Astrocyte of the hippocampus (primary cell): Measurements from ENCODE around the gene ZNF844.
"Not testable (repeated sequence)": the region's sequence is repeated elsewhere in the genome, so short reads cannot be mapped to it uniquely, and the experiment has no call there.

Experiments
- DNase-seq: peaks from one replicate; pipeline ENCODE4 v3.0.0; 2011; ENCODE audit warnings: low read depth, low spot score

Gene ZNF844

GRCh38 chr19:12092065-12092867 is 27.7 kb downstream of the ZNF844 start:
- DNase-seq, result peak; percentile 95

- DNase-seq, result peak; percentile 23
These were observed 28.4 kb downstream of the ZNF844 start for GRCh38 chr19:12092956-12093355.

- no peak for DNase-seq
These were observed 29.2 kb downstream of the ZNF844 start for GRCh38 chr19:12093777-12094176.

GRCh38 chr19:12095111-12095790 is 30.7 kb downstream of the ZNF844 start:
- no peak for DNase-seq

GRCh38 chr19:12098040-12098439 is 33.5 kb downstream of the ZNF844 start:
- no peak for DNase-seq

GRCh38 chr19:12103909-12104308 is 39.4 kb downstream of the ZNF844 start:
- not testable (repeated sequence) for DNase-seq

- no peak for DNase-seq
These were observed 46.6 kb downstream of the ZNF844 start for GRCh38 chr19:12111176-12111575.

- no peak for DNase-seq
These were observed 47.6 kb downstream of the ZNF844 start for GRCh38 chr19:12111943-12112637.

GRCh38 chr19:12112701-12113100 is 48.2 kb downstream of the ZNF844 start:
- no peak for DNase-seq

- DNase-seq, result no peak
These were observed 48.6 kb downstream of the ZNF844 start for GRCh38 chr19:12113121-12113520.

- DNase-seq, result no peak
These were observed 52.9 kb downstream of the ZNF844 start for GRCh38 chr19:12117201-12117970.

GRCh38 chr19:12126707-12127106 is 62.2 kb downstream of the ZNF844 start:
- DNase-seq, result no peak
